Rectal smooth muscle tissue (tissue), 1 donor: ENCODE results near the gene DLX2.
A peak's percentile ranks its signal among the peaks of the same experiment; 100 is the strongest.

Experiments used
- H3K27ac ChIP-seq: one replicate; pipeline ENCODE4 v1.7.0; 2013; ENCODE audit warnings: low read depth, low read length, inconsistent platforms
- H3K27me3 ChIP-seq: one replicate; pipeline ENCODE4 v1.7.0; 2013; ENCODE audit warnings: low read length; ENCODE audit not compliant: control insufficient read depth, insufficient read depth
- H3K36me3 ChIP-seq: one replicate; pipeline ENCODE4 v1.7.0; 2013; ENCODE audit warnings: low read length; ENCODE audit not compliant: control insufficient read depth, insufficient read depth
- H3K4me1 ChIP-seq: one replicate; pipeline ENCODE4 v1.7.0; 2013; ENCODE audit warnings: low read length; ENCODE audit not compliant: control insufficient read depth, insufficient read depth
- H3K4me3 ChIP-seq: one replicate; pipeline ENCODE4 v1.7.0; 2013; ENCODE audit warnings: low read length
- H3K9ac ChIP-seq: one replicate; pipeline ENCODE4 v1.7.0; 2013; ENCODE audit warnings: low read length

DLX2 gene

GRCh38 chr2:172095146-172095904, 7.4 kb downstream of the DLX2 start:
- H3K4me3 ChIP-seq, result peak overlapping the region; percentile 55
- peaks cover 9% of the 10 kb centered on the region for H3K4me1 ChIP-seq
- no peaks in the 10 kb centered on the region for H3K36me3 ChIP-seq
- no peak overlapping the region for H3K27ac ChIP-seq
- peaks cover 72% of the 10 kb centered on the region for H3K27me3 ChIP-seq
- no peak overlapping the region for H3K9ac ChIP-seq

GRCh38 chr2:172094294-172095145, 8.2 kb downstream of the DLX2 start:
- peaks cover 76% of the 10 kb centered on the region for H3K27me3 ChIP-seq
- H3K27ac ChIP-seq, result no peak overlapping the region
- H3K4me3 ChIP-seq, result peak overlapping the region; percentile 55
- no peak overlapping the region for H3K9ac ChIP-seq
- H3K36me3 ChIP-seq, result no peaks in the 10 kb centered on the region
- H3K4me1 ChIP-seq, result peaks cover 9% of the 10 kb centered on the region

- Histone ChIP-seq H3K4me1 (peaks cover 9% of the 10 kb centered on the region), H3K4me3 (no peak overlapping the region), H3K9ac (no peak overlapping the region), H3K27me3 (peaks cover 75% of the 10 kb centered on the region), H3K27ac (no peak overlapping the region), H3K36me3 (no peaks in the 10 kb centered on the region)
These were observed 9.0 kb downstream of the DLX2 start for GRCh38 chr2:172093416-172094293.

GRCh38 chr2:172092716-172093415, 9.8 kb downstream of the DLX2 start:
- Histone ChIP-seq H3K27ac (no peak overlapping the region), H3K4me1 (peaks cover 9% of the 10 kb centered on the region), H3K27me3 (peaks cover 77% of the 10 kb centered on the region), H3K9ac (no peak overlapping the region), H3K36me3 (no peaks in the 10 kb centered on the region), H3K4me3 (no peak overlapping the region)

- no peak overlapping the region for H3K4me3 ChIP-seq
- H3K36me3 ChIP-seq, result no peaks in the 10 kb centered on the region
- H3K9ac ChIP-seq, result no peak overlapping the region
- peaks cover 7% of the 10 kb centered on the region for H3K4me1 ChIP-seq
- no peak overlapping the region for H3K27ac ChIP-seq
- peaks cover 77% of the 10 kb centered on the region for H3K27me3 ChIP-seq
These were observed 10.7 kb downstream of the DLX2 start for GRCh38 chr2:172091761-172092566.

GRCh38 chr2:172091000-172091641, 11.6 kb downstream of the DLX2 start:
- H3K27ac ChIP-seq, result no peak overlapping the region
- peaks cover 4% of the 10 kb centered on the region for H3K4me1 ChIP-seq
- peaks cover 78% of the 10 kb centered on the region for H3K27me3 ChIP-seq
- H3K36me3 ChIP-seq, result no peaks in the 10 kb centered on the region
- H3K9ac ChIP-seq, result no peak overlapping the region
- no peak overlapping the region for H3K4me3 ChIP-seq

- H3K27me3 ChIP-seq, result peaks cover 81% of the 10 kb centered on the region
- H3K27ac ChIP-seq, result no peak overlapping the region
- H3K4me1 ChIP-seq, result peaks cover 3% of the 10 kb centered on the region
- no peak overlapping the region for H3K9ac ChIP-seq
- no peaks in the 10 kb centered on the region for H3K36me3 ChIP-seq
- no peak overlapping the region for H3K4me3 ChIP-seq
These were observed 12.4 kb downstream of the DLX2 start for GRCh38 chr2:172090044-172090961.

- H3K36me3 ChIP-seq, result no peaks in the 10 kb centered on the region
- peaks cover 80% of the 10 kb centered on the region for H3K27me3 ChIP-seq
- H3K9ac ChIP-seq, result no peak overlapping the region
- no peaks in the 10 kb centered on the region for H3K4me1 ChIP-seq
- H3K4me3 ChIP-seq, result no peak overlapping the region
- no peak overlapping the region for H3K27ac ChIP-seq
These were observed 13.1 kb downstream of the DLX2 start for GRCh38 chr2:172089633-172090032.

GRCh38 chr2:172089005-172089504, 13.6 kb downstream of the DLX2 start:
- H3K4me3 ChIP-seq, result no peak overlapping the region
- H3K36me3 ChIP-seq, result no peaks in the 10 kb centered on the region
- no peaks in the 10 kb centered on the region for H3K4me1 ChIP-seq
- H3K9ac ChIP-seq, result no peak overlapping the region
- H3K27ac ChIP-seq, result no peak overlapping the region
- H3K27me3 ChIP-seq, result peaks cover 83% of the 10 kb centered on the region
